GM18873 (cell line): ENCODE measurements around the gene CBX2.
A peak's percentile ranks its signal among the peaks of the same experiment; 100 is the strongest.

Source experiments
- ATAC-seq: cut with Tn5 transposase; IDR thresholded peaks from one replicate; pipeline ENCODE4 v1.9.1; 2021; ENCODE audit warnings: mild to moderate bottlenecking, moderate library complexity, moderate number of reproducible peaks; ENCODE audit not compliant: unreplicated experiment, low FRiP score

CBX2 gene

GRCh38 chr17:79797492-79798298 is 19.7 kb downstream of the CBX2 start:
- no peak for ATAC-seq

GRCh38 chr17:79798299-79799173 is 20.6 kb downstream of the CBX2 start:
- no peak for ATAC-seq

GRCh38 chr17:79799174-79799537 is 21.2 kb downstream of the CBX2 start:
- ATAC-seq, result no peak

GRCh38 chr17:79799538-79800324 is 21.8 kb downstream of the CBX2 start:
- no peak for ATAC-seq

- no peak for ATAC-seq
Measured at GRCh38 chr17:79800325-79801155, 22.6 kb downstream of the CBX2 start.

- ATAC-seq, result no peak
Measured at GRCh38 chr17:79801156-79802038, 23.4 kb downstream of the CBX2 start.

- ATAC-seq, result no peak
Measured at GRCh38 chr17:79802039-79802735, 24.2 kb downstream of the CBX2 start.

GRCh38 chr17:79802736-79803420 is 24.9 kb downstream of the CBX2 start:
- no peak for ATAC-seq

GRCh38 chr17:79803421-79803996 is 25.6 kb downstream of the CBX2 start:
- ATAC-seq, result no peak

- peak; percentile 66 for ATAC-seq
Measured at GRCh38 chr17:79803997-79804855, 26.3 kb downstream of the CBX2 start.

GRCh38 chr17:79804856-79805696 is 27.1 kb downstream of the CBX2 start:
- no peak for ATAC-seq

GRCh38 chr17:79806446-79806760 is 28.5 kb downstream of the CBX2 start:
- ATAC-seq, result no peak

- ATAC-seq, result no peak
Measured at GRCh38 chr17:79806863-79807720, 29.1 kb downstream of the CBX2 start.

GRCh38 chr17:79808763-79809529 is 31.0 kb downstream of the CBX2 start:
- no peak for ATAC-seq
